BLaER1 treated with 17β-estradiol and CSF1 and Interleukin-3, amounts not matched to agents 10 nM and 100 nM (cell line): ENCODE measurements around the gene OR2V2.

Experiments
- H3K27ac ChIP-seq, 11 experiments: shearing (Covaris generic); formaldehyde crosslinking; 2 replicates each; pipeline ENCODE4 v1.8.1; 2022
- H3K27me3 ChIP-seq, 11 experiments: shearing (Covaris generic); formaldehyde crosslinking; 2 replicates each; pipeline ENCODE4 v1.8.1; 2022
- H3K36me3 ChIP-seq, 11 experiments: shearing (Covaris generic); formaldehyde crosslinking; 2 replicates each; pipeline ENCODE4 v1.8.1; 2022
- H3K4me1 ChIP-seq, 10 experiments: shearing (Covaris generic); formaldehyde crosslinking; 2 replicates each; pipeline ENCODE4 v1.8.1; 2022
- H3K4me2 ChIP-seq, 11 experiments: shearing (Covaris generic); formaldehyde crosslinking; 2 replicates each; pipeline ENCODE4 v1.8.1; 2022
- H3K4me3 ChIP-seq, 10 experiments: shearing (Covaris generic); formaldehyde crosslinking; 2 replicates each; pipeline ENCODE4 v1.8.1; 2022
- H3K9ac ChIP-seq, 11 experiments: shearing (Covaris generic); formaldehyde crosslinking; 2 replicates each; pipeline ENCODE4 v1.8.1; 2022
- H3K9me3 ChIP-seq, 11 experiments: shearing (Covaris generic); formaldehyde crosslinking; replicated peaks in 1 of 11; 2 replicates each; pipeline ENCODE4 v1.8.1; 2022
- H4K20me1 ChIP-seq, 11 experiments: shearing (Covaris generic); formaldehyde crosslinking; 2 replicates each; pipeline ENCODE4 v1.8.1; 2022
- Cebpa-rat ChIP-seq, 11 experiments: shearing (Covaris generic); IDR thresholded peaks; 2 replicates each; pipeline ENCODE4 v1.8.1; 2022

Gene OR2V2

DNA sequence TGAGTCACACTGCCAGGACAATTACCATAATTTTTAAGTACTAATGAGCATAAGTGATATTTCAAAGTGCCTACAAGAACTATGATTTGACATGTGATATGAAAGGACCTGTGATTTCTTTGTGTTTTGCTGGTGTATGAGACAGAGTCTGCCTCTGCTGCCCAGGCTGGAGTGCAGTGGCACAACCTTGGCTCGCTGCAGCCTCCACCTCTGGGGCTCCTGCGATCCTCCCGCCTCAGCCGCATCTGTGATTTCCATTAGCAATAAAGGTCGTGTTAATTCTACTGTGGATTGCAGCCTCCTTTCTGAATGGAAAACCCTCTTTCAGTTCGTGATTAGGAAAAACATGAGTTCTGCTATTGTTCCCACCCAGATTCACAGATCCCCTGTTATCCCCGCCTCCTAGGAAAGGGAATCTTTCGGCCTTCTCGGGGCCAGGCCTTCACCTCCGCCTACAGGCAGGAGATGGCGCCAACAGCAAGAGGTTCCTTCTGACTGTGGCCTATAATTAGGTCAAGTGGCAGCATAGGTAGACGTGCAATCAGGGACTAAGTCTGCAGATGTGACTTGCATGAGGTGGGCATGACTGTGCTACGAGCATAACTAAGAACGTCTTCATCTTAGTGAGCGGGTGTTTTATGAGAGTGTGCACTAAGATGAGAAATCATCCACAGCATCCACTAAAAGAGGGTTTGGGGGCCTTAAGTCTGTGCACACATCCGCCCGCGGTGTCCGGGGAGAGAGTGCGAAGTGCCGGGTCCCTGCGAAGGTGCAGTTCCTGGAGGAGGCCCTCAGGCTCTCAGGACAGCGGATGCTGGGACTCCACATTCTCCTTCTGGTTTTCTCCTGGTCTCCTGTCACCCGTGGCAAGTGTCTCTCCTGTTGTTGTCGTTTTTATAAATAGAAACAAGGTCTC, 34.5 kb downstream of the OR2V2 start:
- Histone ChIP-seq H3K4me1 (peaks cover 16 to 47% (median 34%) of the 10 kb centered on the region in 10 experiments), H4K20me1 (no peaks in the 10 kb centered on the region), H3K9me3 (no peaks in the 10 kb centered on the region), H3K36me3 (no peaks in the 10 kb centered on the region), H3K4me3 (no peak overlapping the region), H3K9ac (peak overlapping the region in 1 of 11 experiments; percentile 16; a peak in 1 of 22 replicates), H3K27me3 (no peaks in the 10 kb centered on the region), H3K4me2 (peak overlapping the region in 9 of 11 experiments; percentile 33 to 62 (median 50); a peak in 14 of 22 replicates), H3K27ac (no peak overlapping the region)
- no peak for TF ChIP-seq Cebpa-rat (IDR thresholded peaks at IDR 0.05)

- H3K36me3 ChIP-seq, result no peaks in the 10 kb centered on the region
- no peak for TF ChIP-seq Cebpa-rat (IDR thresholded peaks at IDR 0.05)
- H3K9me3 ChIP-seq, result no peaks in the 10 kb centered on the region
- H4K20me1 ChIP-seq, result no peaks in the 10 kb centered on the region
- peaks cover 16 to 53% (median 36%) of the 10 kb centered on the region in 10 experiments for H3K4me1 ChIP-seq
- peak overlapping the region in 10 of 11 experiments; percentile 9 to 62 (median 50); a peak in 15 of 22 replicates for H3K4me2 ChIP-seq
- H3K9ac ChIP-seq, result peak overlapping the region in 2 of 11 experiments; percentile 9 to 33; a peak in 3 of 22 replicates
- H3K27ac ChIP-seq, result peak overlapping the region in 1 of 11 experiments; percentile 30; a peak in 1 of 22 replicates
- H3K4me3 ChIP-seq, result peak overlapping the region in 2 of 10 experiments; percentile 4 to 42; a peak in 3 of 20 replicates
- H3K27me3 ChIP-seq, result no peaks in the 10 kb centered on the region
Measured at GRCh38 chr5:181182651-181183050, 35.3 kb downstream of the OR2V2 start.

GRCh38 chr5:181184845-181185216, 37.4 kb downstream of the OR2V2 start:
- Histone ChIP-seq H3K27ac (peak overlapping the region; percentile 75 to 93 (median 88)), H3K4me3 (peak overlapping the region; percentile 59 to 80 (median 66)), H3K27me3 (no peaks in the 10 kb centered on the region), H4K20me1 (no peaks in the 10 kb centered on the region), H3K9ac (peak overlapping the region; percentile 69 to 86 (median 83)), H3K4me1 (peaks cover 16 to 54% (median 36%) of the 10 kb centered on the region in 10 experiments), H3K4me2 (peak overlapping the region; percentile 72 to 91 (median 83)), H3K36me3 (no peaks in the 10 kb centered on the region), H3K9me3 (no peaks in the 10 kb centered on the region)
- TF ChIP-seq Cebpa-rat (IDR thresholded peaks at IDR 0.05), result no peak

- peaks cover 9 to 51% (median 32%) of the 10 kb centered on the region in 10 experiments for H3K4me1 ChIP-seq
- H3K9ac ChIP-seq, result peak overlapping the region in 2 of 11 experiments; percentile 83 to 86; a peak in 5 of 22 replicates
- H3K27me3 ChIP-seq, result no peaks in the 10 kb centered on the region
- H3K27ac ChIP-seq, result peak overlapping the region in 9 of 11 experiments; percentile 75 to 93 (median 89); a peak in 16 of 22 replicates
- H3K4me2 ChIP-seq, result peak overlapping the region in 8 of 11 experiments; percentile 72 to 91 (median 81); a peak in 18 of 22 replicates
- no peaks in the 10 kb centered on the region for H3K36me3 ChIP-seq
- H3K4me3 ChIP-seq, result peak overlapping the region in 1 of 10 experiments; percentile 65; a peak in 2 of 20 replicates
- H4K20me1 ChIP-seq, result no peaks in the 10 kb centered on the region
- no peak for TF ChIP-seq Cebpa-rat (IDR thresholded peaks at IDR 0.05)
- no peaks in the 10 kb centered on the region for H3K9me3 ChIP-seq
Measured at GRCh38 chr5:181185560-181185959, 38.2 kb downstream of the OR2V2 start.

DNA sequence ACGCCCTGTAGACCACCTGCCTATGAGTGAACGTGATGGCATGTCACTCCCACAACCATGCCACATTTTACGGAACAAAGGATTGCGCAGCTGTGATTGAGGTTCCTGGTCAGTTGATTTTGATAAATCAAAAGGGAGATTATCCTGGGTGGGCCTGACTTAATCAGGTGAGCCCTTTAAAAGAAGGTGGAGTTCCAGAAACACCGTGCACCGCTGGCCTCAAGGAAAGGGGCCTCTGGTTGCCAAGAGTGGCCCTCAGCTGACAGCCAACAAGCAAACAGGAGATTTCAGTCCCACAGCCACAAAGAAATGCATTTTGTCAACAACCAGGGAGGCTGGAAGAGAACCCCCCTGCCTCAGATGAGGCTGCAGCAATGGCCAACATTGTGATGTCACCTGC, 38.6 kb downstream of the OR2V2 start:
- Histone ChIP-seq H4K20me1 (no peaks in the 10 kb centered on the region), H3K4me3 (no peak overlapping the region), H3K27me3 (no peaks in the 10 kb centered on the region), H3K9ac (no peak overlapping the region), H3K4me1 (peaks cover 7 to 49% (median 30%) of the 10 kb centered on the region in 10 experiments; a peak in 19 of 20 replicates), H3K4me2 (peak overlapping the region in 3 of 11 experiments; percentile 76 to 79 (median 77); a peak in 3 of 22 replicates), H3K27ac (peak overlapping the region in 3 of 11 experiments; percentile 89 to 93 (median 90); a peak in 3 of 22 replicates), H3K9me3 (no peaks in the 10 kb centered on the region), H3K36me3 (no peaks in the 10 kb centered on the region)
- TF ChIP-seq Cebpa-rat (IDR thresholded peaks at IDR 0.05), result no peak

DNA sequence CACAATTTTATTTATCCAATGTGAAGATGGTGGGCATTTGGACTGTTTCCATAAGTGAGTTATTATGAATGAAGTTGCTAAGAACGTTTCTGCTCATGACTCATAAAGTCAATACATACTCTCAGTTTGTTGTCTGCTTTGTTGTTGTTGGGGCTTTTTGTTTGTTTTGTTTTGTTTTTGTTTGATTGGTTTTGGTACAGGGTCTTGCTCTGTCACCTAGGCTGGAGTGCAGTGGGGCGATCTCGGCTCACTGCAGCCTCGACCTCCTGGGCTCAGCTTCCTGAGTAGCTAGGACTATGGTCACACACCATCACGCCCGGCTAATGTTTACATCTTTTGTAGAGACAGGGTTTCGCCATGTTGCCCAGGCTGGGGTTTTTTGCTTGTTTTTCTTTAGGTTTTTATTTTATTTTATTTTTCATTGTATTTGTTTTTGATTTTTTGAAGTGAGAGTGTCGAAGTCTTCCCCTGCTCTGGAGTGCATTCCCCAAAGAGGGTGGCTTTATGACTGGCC, 39.7 kb downstream of the OR2V2 start:
- H3K36me3 ChIP-seq, result no peaks in the 10 kb centered on the region
- no peaks in the 10 kb centered on the region for H4K20me1 ChIP-seq
- H3K4me1 ChIP-seq, result peaks cover 7 to 39% (median 24%) of the 10 kb centered on the region in 10 experiments; a peak in 19 of 20 replicates
- no peak for TF ChIP-seq Cebpa-rat (IDR thresholded peaks at IDR 0.05)
- peak overlapping the region in 2 of 11 experiments; percentile 7 to 21; a peak in 1 of 22 replicates for H3K27ac ChIP-seq
- H3K9ac ChIP-seq, result no peak overlapping the region
- peak overlapping the region in 7 of 11 experiments; percentile 22 to 100 (median 100); a peak in 4 of 22 replicates for H3K4me2 ChIP-seq
- H3K4me3 ChIP-seq, result no peak overlapping the region
- H3K27me3 ChIP-seq, result no peaks in the 10 kb centered on the region
- H3K9me3 ChIP-seq, result no peaks in the 10 kb centered on the region

DNA sequence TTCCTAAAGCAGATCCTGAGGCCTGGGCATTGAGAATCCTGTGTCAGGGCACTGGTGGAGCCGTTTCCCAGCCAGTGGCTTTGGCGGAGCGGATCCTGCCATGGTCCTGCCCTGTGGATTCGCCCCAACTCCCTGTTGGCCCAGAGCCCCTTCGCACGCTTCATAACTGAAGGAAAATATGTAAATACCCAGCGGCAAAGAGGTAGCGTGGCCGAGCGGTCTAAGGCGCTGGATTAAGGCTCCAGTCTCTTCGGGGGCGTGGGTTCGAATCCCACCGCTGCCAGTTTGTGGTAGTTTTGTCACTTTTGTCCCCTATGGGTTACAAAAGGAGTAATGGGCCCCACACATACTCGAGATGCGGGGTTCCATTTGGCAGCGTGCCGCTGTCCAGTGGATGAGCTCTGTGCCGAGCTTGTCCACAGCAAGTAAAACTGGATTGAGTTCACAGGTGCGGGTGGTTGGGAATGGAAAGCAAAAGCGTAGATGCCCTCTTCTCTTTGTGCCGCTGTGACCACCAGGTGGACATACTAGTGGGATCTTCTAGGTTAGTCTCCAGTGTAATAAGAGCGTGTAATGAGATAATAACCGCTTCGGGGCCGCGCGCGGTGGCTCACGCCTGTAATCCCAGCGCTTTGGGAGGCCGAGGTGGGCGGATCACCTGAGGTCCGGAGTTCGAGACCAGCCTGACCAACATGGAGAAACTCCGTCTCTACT, 40.3 kb downstream of the OR2V2 start:
- Histone ChIP-seq H3K9ac (peak overlapping the region in 6 of 11 experiments; percentile 84 to 92 (median 89); a peak in 5 of 22 replicates), H4K20me1 (no peaks in the 10 kb centered on the region)

GRCh38 chr5:181188700-181189362, 41.4 kb downstream of the OR2V2 start:
- Histone ChIP-seq H3K27me3 (no peaks in the 10 kb centered on the region), H3K4me1 (peaks cover 18 to 44% (median 33%) of the 10 kb centered on the region in 10 experiments), H4K20me1 (no peaks in the 10 kb centered on the region), H3K36me3 (no peaks in the 10 kb centered on the region), H3K9ac (peak overlapping the region; percentile 83 to 92 (median 86)), H3K4me2 (peak overlapping the region; percentile 95 to 100 (median 100)), H3K4me3 (peak overlapping the region; percentile 69 to 91 (median 78)), H3K27ac (peak overlapping the region; percentile 60 to 89 (median 75); a peak in 21 of 22 replicates), H3K9me3 (no peaks in the 10 kb centered on the region)
- TF ChIP-seq Cebpa-rat (IDR thresholded peaks at IDR 0.05), result no peak

More for the DNA sequence above, 40.3 kb downstream of the OR2V2 start:
- H3K4me2 ChIP-seq, result peak overlapping the region; percentile 3 to 100 (median 100); a peak in 13 of 22 replicates
- peaks cover 12 to 38% (median 23%) of the 10 kb centered on the region in 10 experiments for H3K4me1 ChIP-seq
- no peaks in the 10 kb centered on the region for H3K36me3 ChIP-seq
- H3K27ac ChIP-seq, result peak overlapping the region in 6 of 11 experiments; percentile 67 to 89 (median 78); a peak in 4 of 22 replicates
- no peaks in the 10 kb centered on the region for H3K9me3 ChIP-seq
- no peaks in the 10 kb centered on the region for H3K27me3 ChIP-seq
- TF ChIP-seq Cebpa-rat (IDR thresholded peaks at IDR 0.05), result no peak
- peak overlapping the region; percentile 69 to 91 (median 78) for H3K4me3 ChIP-seq
